DOHH2 (cell line): ENCODE measurements around the gene SPTAN1.

Experiments
- H3F3A ChIP-seq: fragments of 200-600 bp; sonication (generic), shearing (Covaris generic); 2 replicates; pipeline ENCODE4 v1.6.0; 2016; ENCODE audit warnings: antibody characterized with exemption, mild to moderate bottlenecking; ENCODE audit not compliant: control insufficient read depth, insufficient read depth
- H3K27ac ChIP-seq: fragments of 200-600 bp; sonication (generic); 2 replicates; pipeline ENCODE4 v1.5.1; 2014; ENCODE audit warnings: low read depth, mild to moderate bottlenecking, low read length, moderate library complexity
- H3K27me3 ChIP-seq: fragments of 200-600 bp; sonication (generic); 2 replicates; pipeline ENCODE4 v1.6.1; 2014; ENCODE audit warnings: mild to moderate bottlenecking, low read length, mixed read lengths; ENCODE audit not compliant: control insufficient read depth
- H3K36me3 ChIP-seq: fragments of 200-600 bp; sonication (generic); 2 replicates; pipeline ENCODE4 v1.6.1; 2014; ENCODE audit warnings: mild to moderate bottlenecking, low read length, moderate library complexity, mixed read lengths; ENCODE audit not compliant: control insufficient read depth
- H3K4me1 ChIP-seq: fragments of 200-600 bp; sonication (generic); 2 replicates; pipeline ENCODE4 v1.6.1; 2014; ENCODE audit warnings: mild to moderate bottlenecking, low read length, mixed read lengths; ENCODE audit not compliant: control insufficient read depth
- H3K4me2 ChIP-seq: fragments of 200-600 bp; sonication (generic); 2 replicates; pipeline ENCODE4 v1.6.0; 2014; ENCODE audit warnings: mild to moderate bottlenecking, low read length, moderate library complexity
- H3K4me3 ChIP-seq: fragments of 200-600 bp; sonication (generic); 2 replicates; pipeline ENCODE4 v1.5.1; 2014; ENCODE audit warnings: mild to moderate bottlenecking, low read length, mixed read lengths
- H3K79me2 ChIP-seq: fragments of 200-600 bp; sonication (generic); 2 replicates; pipeline ENCODE4 v1.6.1; 2014; ENCODE audit warnings: mild to moderate bottlenecking, low read length, mixed read lengths; ENCODE audit not compliant: control insufficient read depth
- H3K9me2 ChIP-seq: fragments of 200-600 bp; sonication (generic); replicated peaks from 2 replicates; pipeline ENCODE4 v1.6.1; 2014; ENCODE audit warnings: mild to moderate bottlenecking, low read length, mixed read lengths; ENCODE audit not compliant: control insufficient read depth
- H3K9me3 ChIP-seq: fragments of 200-600 bp; sonication (generic); 2 replicates; pipeline ENCODE4 v1.6.1; 2014; ENCODE audit warnings: antibody characterized with exemption, low read length, mixed read lengths; ENCODE audit not compliant: control insufficient read depth, insufficient read depth
- H4K20me1 ChIP-seq: fragments of 200-600 bp; sonication (generic); 2 replicates; pipeline ENCODE4 v1.6.0; 2014; ENCODE audit warnings: low read depth, mild to moderate bottlenecking, antibody characterized with exemption, low read length, moderate library complexity; ENCODE audit not compliant: control insufficient read depth, insufficient read depth
- CTCF ChIP-seq: fragments of 200-600 bp; sonication (generic); IDR thresholded peaks from one replicate; pipeline ENCODE4 v1.5.1; 2014; ENCODE audit warnings: antibody characterized with exemption, mild to moderate bottlenecking, low read depth, low read length; ENCODE audit not compliant: poor library complexity, severe bottlenecking
- EZH2phosphoT487 ChIP-seq: fragments of 200-600 bp; sonication (generic); IDR thresholded peaks from 2 replicates; pipeline ENCODE4 v1.6.1; 2017; ENCODE audit warnings: borderline replicate concordance, mild to moderate bottlenecking, antibody characterized with exemption, low read length, moderate library complexity, mixed read lengths

SPTAN1 gene

GRCh38 chr9:128528445-128529160, 23.8 kb upstream of the SPTAN1 start:
- no peaks in the 10 kb centered on the region for H3K79me2 ChIP-seq
- H3K9me2 ChIP-seq: no peaks in the 10 kb centered on the region
- H3K4me3 ChIP-seq: no peak overlapping the region
- H3K27me3 ChIP-seq: no peaks in the 10 kb centered on the region
- TF ChIP-seq CTCF: no peak
- no peak for TF ChIP-seq EZH2phosphoT487
- H3F3A ChIP-seq: no peaks in the 10 kb centered on the region
- no peak overlapping the region for H3K27ac ChIP-seq
- H3K36me3 ChIP-seq: peaks cover 54% of the 10 kb centered on the region
- no peaks in the 10 kb centered on the region for H3K9me3 ChIP-seq
- H3K4me1 ChIP-seq: no peaks in the 10 kb centered on the region
- no peaks in the 10 kb centered on the region for H4K20me1 ChIP-seq
- no peak overlapping the region for H3K4me2 ChIP-seq

GRCh38 chr9:128529191-128529590, 23.2 kb upstream of the SPTAN1 start:
- no peak overlapping the region for H3K4me2 ChIP-seq
- H3K4me1 ChIP-seq: no peaks in the 10 kb centered on the region
- H3K36me3 ChIP-seq: peaks cover 58% of the 10 kb centered on the region
- H3K9me2 ChIP-seq: no peaks in the 10 kb centered on the region
- H4K20me1 ChIP-seq: no peaks in the 10 kb centered on the region
- H3K4me3 ChIP-seq: no peak overlapping the region
- TF ChIP-seq EZH2phosphoT487 (no peak), CTCF (no peak)
- no peak overlapping the region for H3K27ac ChIP-seq
- no peaks in the 10 kb centered on the region for H3K9me3 ChIP-seq
- H3F3A ChIP-seq: no peaks in the 10 kb centered on the region
- H3K27me3 ChIP-seq: no peaks in the 10 kb centered on the region
- no peaks in the 10 kb centered on the region for H3K79me2 ChIP-seq

- TF ChIP-seq EZH2phosphoT487 (no peak), CTCF (no peak)
- H3F3A ChIP-seq: no peaks in the 10 kb centered on the region
- H3K27me3 ChIP-seq: no peaks in the 10 kb centered on the region
- no peaks in the 10 kb centered on the region for H4K20me1 ChIP-seq
- H3K9me3 ChIP-seq: no peaks in the 10 kb centered on the region
- no peak overlapping the region for H3K4me3 ChIP-seq
- H3K9me2 ChIP-seq: no peaks in the 10 kb centered on the region
- no peaks in the 10 kb centered on the region for H3K79me2 ChIP-seq
- no peak overlapping the region for H3K27ac ChIP-seq
- H3K4me2 ChIP-seq: no peak overlapping the region
- no peaks in the 10 kb centered on the region for H3K4me1 ChIP-seq
- peaks cover 50% of the 10 kb centered on the region for H3K36me3 ChIP-seq
These were observed 19.8 kb upstream of the SPTAN1 start for GRCh38 chr9:128532581-128532980.
